ENCODE results near the gene BACH2.

- TF ChIP-seq, protein P1, sequence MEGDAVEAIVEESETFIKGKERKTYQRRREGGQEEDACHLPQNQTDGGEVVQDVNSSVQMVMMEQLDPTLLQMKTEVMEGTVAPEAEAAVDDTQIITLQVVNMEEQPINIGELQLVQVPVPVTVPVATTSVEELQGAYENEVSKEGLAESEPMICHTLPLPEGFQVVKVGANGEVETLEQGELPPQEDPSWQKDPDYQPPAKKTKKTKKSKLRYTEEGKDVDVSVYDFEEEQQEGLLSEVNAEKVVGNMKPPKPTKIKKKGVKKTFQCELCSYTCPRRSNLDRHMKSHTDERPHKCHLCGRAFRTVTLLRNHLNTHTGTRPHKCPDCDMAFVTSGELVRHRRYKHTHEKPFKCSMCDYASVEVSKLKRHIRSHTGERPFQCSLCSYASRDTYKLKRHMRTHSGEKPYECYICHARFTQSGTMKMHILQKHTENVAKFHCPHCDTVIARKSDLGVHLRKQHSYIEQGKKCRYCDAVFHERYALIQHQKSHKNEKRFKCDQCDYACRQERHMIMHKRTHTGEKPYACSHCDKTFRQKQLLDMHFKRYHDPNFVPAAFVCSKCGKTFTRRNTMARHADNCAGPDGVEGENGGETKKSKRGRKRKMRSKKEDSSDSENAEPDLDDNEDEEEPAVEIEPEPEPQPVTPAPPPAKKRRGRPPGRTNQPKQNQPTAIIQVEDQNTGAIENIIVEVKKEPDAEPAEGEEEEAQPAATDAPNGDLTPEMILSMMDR (IDR thresholded peaks at IDR 0.05; ENCODE audit: poor library complexity, severe bottlenecking), result no peak
- TF ChIP-seq TAF1 (IDR thresholded peaks at IDR 0.05; ENCODE audit: low read depth) (no peak), EZH2 (IDR thresholded peaks at IDR 0.05; ENCODE audit: borderline replicate concordance, insufficient read depth, low read length, poor library complexity, severe bottlenecking) (no peak), EP300 (conservative IDR thresholded peaks at IDR 0.05; ENCODE audit: poor library complexity, severe bottlenecking) (no peak), POLR2AphosphoS5 (IDR thresholded peaks at IDR 0.05) (no peak), RAD21 (conservative IDR thresholded peaks at IDR 0.05) (no peak), SMC3 (conservative IDR thresholded peaks at IDR 0.05; ENCODE audit: poor library complexity) (no peak), MXI1 (conservative IDR thresholded peaks at IDR 0.05; ENCODE audit: poor library complexity, severe bottlenecking) (no peak)
- TF ChIP-seq, protein P2, sequence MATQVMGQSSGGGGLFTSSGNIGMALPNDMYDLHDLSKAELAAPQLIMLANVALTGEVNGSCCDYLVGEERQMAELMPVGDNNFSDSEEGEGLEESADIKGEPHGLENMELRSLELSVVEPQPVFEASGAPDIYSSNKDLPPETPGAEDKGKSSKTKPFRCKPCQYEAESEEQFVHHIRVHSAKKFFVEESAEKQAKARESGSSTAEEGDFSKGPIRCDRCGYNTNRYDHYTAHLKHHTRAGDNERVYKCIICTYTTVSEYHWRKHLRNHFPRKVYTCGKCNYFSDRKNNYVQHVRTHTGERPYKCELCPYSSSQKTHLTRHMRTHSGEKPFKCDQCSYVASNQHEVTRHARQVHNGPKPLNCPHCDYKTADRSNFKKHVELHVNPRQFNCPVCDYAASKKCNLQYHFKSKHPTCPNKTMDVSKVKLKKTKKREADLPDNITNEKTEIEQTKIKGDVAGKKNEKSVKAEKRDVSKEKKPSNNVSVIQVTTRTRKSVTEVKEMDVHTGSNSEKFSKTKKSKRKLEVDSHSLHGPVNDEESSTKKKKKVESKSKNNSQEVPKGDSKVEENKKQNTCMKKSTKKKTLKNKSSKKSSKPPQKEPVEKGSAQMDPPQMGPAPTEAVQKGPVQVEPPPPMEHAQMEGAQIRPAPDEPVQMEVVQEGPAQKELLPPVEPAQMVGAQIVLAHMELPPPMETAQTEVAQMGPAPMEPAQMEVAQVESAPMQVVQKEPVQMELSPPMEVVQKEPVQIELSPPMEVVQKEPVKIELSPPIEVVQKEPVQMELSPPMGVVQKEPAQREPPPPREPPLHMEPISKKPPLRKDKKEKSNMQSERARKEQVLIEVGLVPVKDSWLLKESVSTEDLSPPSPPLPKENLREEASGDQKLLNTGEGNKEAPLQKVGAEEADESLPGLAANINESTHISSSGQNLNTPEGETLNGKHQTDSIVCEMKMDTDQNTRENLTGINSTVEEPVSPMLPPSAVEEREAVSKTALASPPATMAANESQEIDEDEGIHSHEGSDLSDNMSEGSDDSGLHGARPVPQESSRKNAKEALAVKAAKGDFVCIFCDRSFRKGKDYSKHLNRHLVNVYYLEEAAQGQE (IDR thresholded peaks at IDR 0.05; ENCODE audit: borderline replicate concordance), result no peak
Measured at GRCh38 chr6:89888138-89888514, 408.5 kb downstream of the BACH2 start.
